Heart left ventricle (tissue), 16 donors: Measurements from ENCODE around the gene ANKRD36C. TPM values are rescaled to one million over a fixed set of nuclear protein-coding genes. Genes with fewer than 3 reads are reported as not detected.
A peak's percentile ranks its signal among the peaks of the same experiment; 100 is the strongest.
"Not testable (repeated sequence)": the region's sequence is repeated elsewhere in the genome, so short reads cannot be mapped to it uniquely, and the experiment has no call there.

Experiments used
- ATAC-seq, 4 donors: fragments of 200-7000 bp; cut with Tn5 transposase; one replicate each; pipeline ENCODE4 v1.9.1; 2020 to 2022; ENCODE audit warnings: moderate library complexity in 4 of 4, mild to moderate bottlenecking in 3 of 4, moderate number of reproducible peaks in 1 of 4
- DNase-seq, 5 donors: peaks; one replicate each; pipeline ENCODE4 v3.0.0-alpha.2; 2020
- H3K27ac ChIP-seq, 12 donors: fragments of 200-600 bp; sonication (generic) in 4 of 12; one replicate each; pipeline versions ENCODE4 v1.5.0 to v1.8.0; 2016 to 2022; ENCODE audit warnings: mild to moderate bottlenecking in 2 of 12
- H3K27me3 ChIP-seq, 9 donors: fragments of 200-600 bp; sonication (generic) in 2 of 9; one replicate each; pipeline versions ENCODE4 v1.5.1 to v1.8.0; 2016 to 2022; ENCODE audit warnings: mild to moderate bottlenecking in 3 of 9
- H3K36me3 ChIP-seq, 9 donors: fragments of 200-600 bp; sonication (generic) in 2 of 9; one replicate each; pipeline versions ENCODE4 v1.5.0 to v1.8.0; 2018 to 2022; ENCODE audit warnings: mild to moderate bottlenecking in 2 of 9
- H3K4me1 ChIP-seq, 12 donors: fragments of 200-600 bp; sonication (generic) in 4 of 12; one replicate each; pipeline versions ENCODE4 v1.5.0 to v1.8.0; 2016 to 2022; ENCODE audit warnings: mild to moderate bottlenecking in 3 of 12
- H3K4me3 ChIP-seq, 12 donors: fragments of 200-600 bp; sonication (generic) in 4 of 12; one replicate each; pipeline versions ENCODE4 v1.5.0 to v1.8.0; 2017 to 2022; ENCODE audit warnings: mild to moderate bottlenecking in 9 of 12, moderate library complexity in 4 of 12
- H3K9me3 ChIP-seq, 12 donors: fragments of 200-600 bp; sonication (generic) in 4 of 12; one replicate each; pipeline versions ENCODE4 v1.5.0 to v1.8.0; 2016 to 2022; ENCODE audit warnings: mild to moderate bottlenecking in 1 of 12
- POLR2A ChIP-seq, 2 donors: fragments of 450-650 bp; IDR thresholded peaks; one replicate each; pipeline ENCODE4 v1.6.1; 2017; ENCODE audit warnings: antibody characterized with exemption in 2 of 2, mild to moderate bottlenecking in 2 of 2, moderate library complexity in 2 of 2
- WGBS, 4 donors: extraction: QIAGEN DNeasy Blood & Tissue Kit in 2 of 4; methylation state at CpG; one replicate each; pipeline versions ENCODE4 v1.1.5 to v1.1.7; 2013 to 2018; 5-methylcytosine and 5-hydroxymethylcytosine counted together
- intact Hi-C, 10 donors: fragments of 100-400 bp; cut with DNase I; formaldehyde crosslinking; loops; one replicate each; pipeline versions ENCODE4 v1.11.1 to v1.14.2; 2022
- polyA plus RNA-seq, 2 donors: library from polyadenylated mRNA; stranded (reverse); fragments of 200-250 nt; gene quantifications; one replicate each; pipeline ENCODE4 v1.2.3, GENCODE V29; 2013
- total RNA-seq, 9 donors: library from RNA; depleted of rRNA in 2 of 9; stranded (reverse); fragments of >200 nt in 2 of 9; fragmentation: NEBNext Ultra II Directional in 3 of 9; extraction: Animal tissue kit (Norgen Biotek cat#: 25700) in 3 of 9; gene quantifications; one replicate each; pipeline versions ENCODE4 v1.1.0 to v1.2.4, GENCODE V29; 2016 to 2023
- TF ChIP-seq, protein P1 (sequence below), 12 donors: fragments of 200-600 bp; sonication (generic) in 4 of 12; IDR thresholded peaks; one replicate each; pipeline versions ENCODE4 v1.5.0 to v1.8.0; 2018 to 2022; ENCODE audit warnings: antibody characterized with exemption in 12 of 12, mild to moderate bottlenecking in 5 of 12
- donor health status: ischemic (EF 13 %, LVEDD 7.1; RV severe dilation, severe dysfunction).
- donor health status: healthy with polysubstance abuse.
- donor health status: DM: no; HTN: yes; CAD: no.
- donor health status: DM: no; HTN: no; CAD: no.
- donor health status: ischemic (EF 25% LVEDD 6.9; RV normal size, moderate dysfunction).
- donor health status: ischemic (EF 25% LVEDD 5.7; RV mildly dilated, moderate dysfunction).
- donor health status: healthy.
- donor health status: DM: yes; HTN: yes; CAD: no.
- donor health status: ischemic (EF 35%, LVEDD 5.7; RV mildly dilated, moderate dysfunction).
- donor health status: nonischemic (EF 11% LVEDD 7.7; RV severe dilation, severe dysfunction).
- donor health status: DM: yes; HTN: yes; CAD: no.
- donor health status: PGD.
- donor health status: ischemic (EF 29% LVEDD 5.4; RV normal size, mild dysfunction).
- donor health status: nonischemic (EF 23%, LVEDD 6.1; RV moderate dilation, normal function).

The ANKRD36C gene
- total and polyA plus RNA-seq, 11 donors = 1.3 to 17.7 (median 5.8) TPM

DNA sequence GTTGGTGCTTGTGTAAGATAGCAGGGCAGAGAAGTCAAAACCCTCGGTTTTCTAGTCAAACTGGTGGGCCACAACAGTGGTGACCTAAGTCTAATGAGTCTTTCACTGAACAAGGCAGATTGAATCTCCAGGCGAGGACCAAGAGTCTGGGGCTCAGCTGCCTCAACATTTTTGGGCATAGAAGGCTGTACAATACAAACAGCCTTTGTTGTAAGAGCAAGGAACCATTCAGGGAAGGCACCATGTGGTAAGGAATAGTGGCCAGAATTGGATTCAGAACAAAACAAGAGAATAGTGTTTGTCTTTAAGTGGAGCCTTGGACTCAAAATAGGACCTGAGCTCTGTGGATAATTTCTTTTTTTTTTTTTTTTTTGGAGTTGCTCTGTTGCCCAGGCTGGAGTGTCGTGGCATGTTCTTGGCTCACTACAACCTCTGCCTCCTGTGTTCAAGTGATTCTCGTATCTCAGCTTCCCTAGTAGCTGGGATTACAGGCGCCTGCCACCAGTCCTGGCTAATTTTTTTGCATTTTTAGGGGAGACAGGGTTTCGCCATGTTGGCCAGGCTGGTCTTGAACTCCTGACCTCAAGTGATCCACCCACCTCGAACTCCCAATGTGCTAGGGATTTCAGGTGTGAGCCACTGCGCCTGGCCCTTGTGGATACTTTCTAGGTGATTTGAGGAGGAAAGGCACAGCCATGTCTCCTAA is 20.6 kb upstream of the ANKRD36C start:
- H3K36me3 ChIP-seq, DNase-seq, intact Hi-C loops, H3K4me3 ChIP-seq, ATAC-seq, H3K27me3 ChIP-seq, H3K9me3 ChIP-seq: not testable (repeated sequence)
- Histone ChIP-seq H3K27ac (peak overlapping the region in 9 of 12 donors; percentile 13 to 54 (median 33)), H3K4me1 (peaks cover 0 to 23% (median 6%) of the 10 kb centered on the region in 12 donors)
- WGBS, 4 donors = 76 to 80% (median 77%) methylated on average over 8 of the region's 8 CpGs

DNA sequence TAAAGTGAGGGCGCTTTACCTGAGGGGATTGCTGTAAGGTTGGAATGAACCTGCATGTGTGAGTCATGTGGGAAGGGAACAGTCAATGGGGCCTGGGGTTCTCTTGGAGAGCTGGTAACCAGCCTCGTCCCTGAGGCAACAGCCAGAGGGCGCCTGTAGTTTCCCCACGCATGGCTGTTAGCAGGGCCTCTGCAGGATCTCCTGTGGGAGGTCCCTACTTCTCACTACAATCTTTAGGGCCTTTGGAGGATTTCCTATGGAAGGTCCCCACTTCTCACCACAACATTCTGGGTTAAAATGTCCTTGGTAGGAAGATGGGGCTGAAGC is 19.5 kb upstream of the ANKRD36C start:
- DNase-seq, H3K36me3 ChIP-seq, intact Hi-C loops, H3K27me3 ChIP-seq, H3K9me3 ChIP-seq: not testable (repeated sequence)
- peak overlapping the region in 3 of 12 donors; percentile 40 to 70 (median 60) for H3K27ac ChIP-seq
- TF ChIP-seq, protein P1, sequence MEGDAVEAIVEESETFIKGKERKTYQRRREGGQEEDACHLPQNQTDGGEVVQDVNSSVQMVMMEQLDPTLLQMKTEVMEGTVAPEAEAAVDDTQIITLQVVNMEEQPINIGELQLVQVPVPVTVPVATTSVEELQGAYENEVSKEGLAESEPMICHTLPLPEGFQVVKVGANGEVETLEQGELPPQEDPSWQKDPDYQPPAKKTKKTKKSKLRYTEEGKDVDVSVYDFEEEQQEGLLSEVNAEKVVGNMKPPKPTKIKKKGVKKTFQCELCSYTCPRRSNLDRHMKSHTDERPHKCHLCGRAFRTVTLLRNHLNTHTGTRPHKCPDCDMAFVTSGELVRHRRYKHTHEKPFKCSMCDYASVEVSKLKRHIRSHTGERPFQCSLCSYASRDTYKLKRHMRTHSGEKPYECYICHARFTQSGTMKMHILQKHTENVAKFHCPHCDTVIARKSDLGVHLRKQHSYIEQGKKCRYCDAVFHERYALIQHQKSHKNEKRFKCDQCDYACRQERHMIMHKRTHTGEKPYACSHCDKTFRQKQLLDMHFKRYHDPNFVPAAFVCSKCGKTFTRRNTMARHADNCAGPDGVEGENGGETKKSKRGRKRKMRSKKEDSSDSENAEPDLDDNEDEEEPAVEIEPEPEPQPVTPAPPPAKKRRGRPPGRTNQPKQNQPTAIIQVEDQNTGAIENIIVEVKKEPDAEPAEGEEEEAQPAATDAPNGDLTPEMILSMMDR (IDR thresholded peaks at IDR 0.05) = peak in 6 of 12 donors; percentile 6 to 37 (median 29)
- WGBS, 4 donors = 20 to 60% (median 43%) methylated on average over 1 to 4 of the region's 4 CpGs
- peak overlapping the region in 5 of 12 donors; percentile 21 to 45 (median 37) for H3K4me3 ChIP-seq
- ATAC-seq = peak; percentile 30 to 57 (median 38)
- H3K4me1 ChIP-seq = peaks cover 0 to 23% (median 6%) of the 10 kb centered on the region in 12 donors

DNA sequence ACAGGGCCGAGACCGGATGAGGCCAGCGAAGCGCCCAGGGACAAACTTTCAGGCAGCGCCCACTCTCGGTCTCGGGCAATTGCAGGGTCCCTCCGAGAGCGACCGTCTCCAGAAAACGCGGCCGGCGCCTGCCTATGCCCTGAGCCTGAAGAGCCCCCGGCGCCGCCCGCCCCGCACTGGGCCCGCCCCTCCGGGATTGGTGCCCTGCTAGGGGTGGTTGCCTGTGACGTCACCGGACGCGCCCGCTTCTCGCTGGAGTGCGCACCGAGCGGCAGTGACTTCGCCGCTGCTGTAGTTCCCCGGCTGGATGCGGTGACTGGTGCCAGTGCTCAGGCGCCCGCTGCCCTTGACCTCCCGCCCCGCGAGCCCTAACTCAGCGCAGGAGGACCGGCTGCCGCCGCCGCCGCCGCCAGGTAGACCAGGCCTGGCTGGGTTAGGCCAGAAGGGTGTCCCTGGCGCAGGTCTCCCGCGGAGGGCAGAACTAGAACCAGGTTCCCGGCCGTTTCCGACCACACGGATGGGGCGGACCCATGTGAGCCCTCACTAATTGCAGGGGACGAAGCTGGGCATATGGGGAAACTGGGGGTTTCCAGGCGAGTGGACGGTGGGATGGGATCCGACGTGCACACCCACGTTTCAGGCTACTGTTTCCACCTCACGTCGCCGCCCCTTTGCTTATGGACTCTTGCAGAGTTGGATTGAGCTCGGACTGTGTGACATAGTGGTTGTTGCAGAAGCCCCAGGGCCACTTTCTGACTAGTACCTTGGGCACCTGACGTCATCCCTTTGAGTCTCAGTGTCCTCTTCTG is 18.9 kb upstream of the ANKRD36C start:
- H3K9me3 ChIP-seq, H3K36me3 ChIP-seq, intact Hi-C loops, H3K27me3 ChIP-seq: not testable (repeated sequence)
- DNase-seq = peak; percentile 95 to 99 (median 97)
- peak in 1 of 2 donors; percentile 67 for TF ChIP-seq POLR2A (IDR thresholded peaks at IDR 0.05)
- WGBS, 4 donors = 0% methylated on average over 2 to 34 of the region's 65 CpGs; no CpG with 5 or more reads in 1 of the 4 donors
- Histone ChIP-seq H3K4me1 (peaks cover 0 to 23% (median 6%) of the 10 kb centered on the region in 12 donors), H3K27ac (peak overlapping the region; percentile 66 to 89 (median 83)), H3K4me3 (peak overlapping the region; percentile 42 to 81 (median 61))
- peak; percentile 97 to 99 (median 99) for ATAC-seq

DNA sequence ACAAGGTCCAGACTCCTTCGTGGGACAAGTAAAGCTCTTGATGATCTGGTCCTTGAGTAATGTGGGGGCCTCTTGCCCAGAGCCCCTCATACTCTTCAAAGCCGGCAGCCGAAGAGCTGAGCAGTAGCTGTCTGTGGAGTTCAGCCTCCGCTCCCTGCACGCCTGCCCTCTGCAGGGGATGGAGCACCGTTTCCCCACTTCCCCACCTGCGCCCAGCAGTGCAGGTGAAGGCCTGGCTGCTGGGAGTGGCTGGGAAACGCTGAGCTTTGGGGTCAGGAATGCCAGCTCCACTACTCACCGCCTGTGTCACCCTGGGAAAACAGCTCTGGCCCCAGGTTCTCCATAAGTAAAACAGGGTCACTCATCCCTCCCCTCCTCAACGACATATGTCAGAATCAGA is 18.2 kb upstream of the ANKRD36C start:
- not testable (repeated sequence) for H3K27me3 ChIP-seq, H3K9me3 ChIP-seq, DNase-seq, H3K36me3 ChIP-seq
- ATAC-seq = peak in 3 of 4 donors; percentile 5 to 36 (median 7)
- Histone ChIP-seq H3K4me3 (peak overlapping the region; percentile 42 to 81 (median 61)), H3K4me1 (peaks cover 0 to 23% (median 6%) of the 10 kb centered on the region in 12 donors), H3K27ac (peak overlapping the region; percentile 66 to 89 (median 83))
- TF ChIP-seq, protein P1 (IDR thresholded peaks at IDR 0.05) = peak in 1 of 12 donors; percentile 3
- intact Hi-C loops = loop anchor here in 1 of 10 donors (10.0 kb wide), 1 partner anchor 105 kb away; the partner anchor contains the start of gene ADRA2B
- 13 to 21% (median 15%) methylated on average over 5 to 10 of the region's 10 CpGs for WGBS, 4 donors

DNA sequence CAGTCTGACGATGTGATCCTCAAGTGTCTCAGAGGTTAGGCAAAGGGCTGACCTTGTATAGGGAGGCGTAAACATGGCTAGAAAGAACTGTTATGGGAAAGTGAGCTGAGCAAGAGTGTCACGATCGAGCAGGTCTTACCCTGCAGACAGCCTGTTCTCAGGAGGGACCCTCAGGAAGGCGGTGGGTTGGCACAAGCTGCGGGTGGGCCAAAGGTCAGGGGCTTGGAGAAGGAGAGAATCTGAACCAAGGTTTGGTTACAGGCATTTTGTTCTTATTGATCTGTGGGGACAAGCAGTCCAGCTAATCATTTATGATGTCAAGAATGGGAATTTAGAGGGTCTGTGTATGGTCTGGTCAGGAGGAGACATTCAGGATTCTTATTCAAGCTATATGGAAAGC is 16.4 kb upstream of the ANKRD36C start:
- peaks cover 0 to 23% (median 6%) of the 10 kb centered on the region in 12 donors for H3K4me1 ChIP-seq
- H3K9me3 ChIP-seq, H3K36me3 ChIP-seq, DNase-seq, ATAC-seq, H3K27ac ChIP-seq, H3K4me3 ChIP-seq: not testable (repeated sequence)
- H3K27me3 ChIP-seq = peaks cover 0 to 11% (median 0%) of the 10 kb centered on the region in 9 donors
- WGBS, 4 donors = 82 to 87% (median 85%) methylated on average over 6 of the region's 6 CpGs
- intact Hi-C loops = loop anchor here in 1 of 10 donors (10.0 kb wide), 1 partner anchor 107 kb away; the partner anchor contains the start of gene ADRA2B

DNA sequence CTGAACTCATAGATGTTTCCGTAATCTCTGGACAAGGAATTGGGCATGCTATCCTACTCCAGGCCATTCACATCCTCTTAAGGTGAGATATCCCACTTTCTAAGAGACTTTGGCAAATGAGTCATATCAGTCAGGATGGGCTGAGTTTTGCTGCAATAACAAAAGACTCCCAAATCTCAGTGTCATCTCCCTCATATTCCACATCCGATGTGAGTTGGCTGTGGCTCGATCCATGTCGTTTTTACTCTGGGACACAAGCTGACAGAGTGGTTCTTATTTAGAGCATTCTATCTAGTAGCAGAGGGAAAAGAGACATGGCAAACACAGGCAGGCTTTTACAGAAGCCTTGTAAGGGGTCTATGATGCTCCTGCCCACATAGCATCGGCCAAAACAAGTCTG is 14.6 kb upstream of the ANKRD36C start:
- Histone ChIP-seq H3K4me1 (peaks cover 0 to 10% (median 6%) of the 10 kb centered on the region in 12 donors), H3K27me3 (peaks cover 0 to 14% (median 0%) of the 10 kb centered on the region in 9 donors)
- H3K9me3 ChIP-seq, H3K27ac ChIP-seq, H3K36me3 ChIP-seq, ATAC-seq, DNase-seq, H3K4me3 ChIP-seq: not testable (repeated sequence)
- 83 to 89% (median 86%) methylated on average over 5 of the region's 5 CpGs for WGBS, 4 donors
- intact Hi-C loops = loop anchor here in 1 of 10 donors (10.0 kb wide), 1 partner anchor 109 kb away; the partner anchor contains the start of gene ADRA2B
